Effector memory CD8-positive, alpha-beta T cell (primary cell): Measurements from ENCODE around the gene ABCC4.
A peak's percentile ranks its signal among the peaks of the same experiment; 100 is the strongest.
"Not testable (repeated sequence)": the region's sequence is repeated elsewhere in the genome, so short reads cannot be mapped to it uniquely, and the experiment has no call there.

Source experiments
- ATAC-seq: fragments of 150-1000 bp; cut with Tn5 transposase; replicated peaks from 2 replicates; pipeline ENCODE4 v1.10.0; 2021; ENCODE audit warnings: mild to moderate bottlenecking, moderate library complexity
- DNase-seq, 3 experiments: peaks; one replicate each; pipeline ENCODE4 v3.0.0; 2021
- H3K27ac Mint-ChIP-seq, 2 donors: one replicate each; pipeline ENCODE4 v1.8.0; 2022; ENCODE audit warnings: mild to moderate bottlenecking in 2 of 2, mixed read lengths in 2 of 2, moderate library complexity in 2 of 2
- H3K27me3 Mint-ChIP-seq, 2 donors: one replicate each; pipeline ENCODE4 v1.8.0; 2022; ENCODE audit warnings: mixed read lengths in 2 of 2
- H3K36me3 Mint-ChIP-seq: one replicate; pipeline ENCODE4 v1.8.0; 2022; ENCODE audit warnings: mild to moderate bottlenecking, moderate library complexity, mixed read lengths; ENCODE audit not compliant: insufficient read depth
- H3K4me1 Mint-ChIP-seq, 2 donors: one replicate each; pipeline ENCODE4 v1.8.0; 2022; ENCODE audit warnings: low read depth in 2 of 2, mixed read lengths in 2 of 2
- H3K4me3 Mint-ChIP-seq, 2 donors: one replicate each; pipeline ENCODE4 v1.8.0; 2022; ENCODE audit warnings: mild to moderate bottlenecking in 2 of 2, mixed read lengths in 2 of 2, moderate library complexity in 2 of 2
- H3K9me3 Mint-ChIP-seq, 2 donors: one replicate each; pipeline ENCODE4 v1.8.0; 2022; ENCODE audit warnings: mixed read lengths in 2 of 2

Gene ABCC4

GRCh38 chr13:95185311-95185710 is 115.9 kb downstream of the ABCC4 start:
- H3K27me3 Mint-ChIP-seq, result no peaks in the 10 kb centered on the region
- DNase-seq, result no peak
- H3K4me3 Mint-ChIP-seq, result peak overlapping the region; percentile 77 to 78
- peaks cover 10 to 24% of the 10 kb centered on the region in 2 donors for H3K4me1 Mint-ChIP-seq
- no peaks in the 10 kb centered on the region for H3K9me3 Mint-ChIP-seq
- ATAC-seq, result no peak
- peaks cover 7% of the 10 kb centered on the region for H3K36me3 Mint-ChIP-seq
- peak overlapping the region; percentile 90 for H3K27ac Mint-ChIP-seq

DNA sequence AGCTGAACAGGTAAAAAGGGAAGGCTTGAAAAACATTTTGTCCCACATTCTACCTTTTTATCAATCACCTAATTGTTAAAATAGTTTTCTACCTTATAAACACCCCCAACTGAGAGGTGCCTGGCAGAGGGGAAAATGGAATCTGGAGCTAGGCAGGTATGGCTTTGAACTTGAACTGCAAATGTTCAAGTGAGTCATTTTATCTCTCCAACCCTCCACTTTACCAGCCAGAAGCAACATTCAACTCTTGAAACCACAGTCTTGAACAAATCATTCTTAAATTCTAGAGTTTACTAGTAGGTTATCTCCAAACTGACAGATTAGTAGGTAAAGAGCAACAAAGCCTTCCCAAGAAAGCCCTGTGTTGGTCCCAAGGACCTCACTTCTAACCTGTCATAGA is 116.9 kb downstream of the ABCC4 start:
- H3K27ac Mint-ChIP-seq, result peak overlapping the region in 1 of 2 donors; percentile 90
- no peaks in the 10 kb centered on the region for H3K27me3 Mint-ChIP-seq
- no peak for DNase-seq
- H3K4me1 Mint-ChIP-seq, result peaks cover 10 to 24% of the 10 kb centered on the region in 2 donors
- ATAC-seq, result no peak
- H3K4me3 Mint-ChIP-seq, result no peak overlapping the region
- no peaks in the 10 kb centered on the region for H3K9me3 Mint-ChIP-seq
- H3K36me3 Mint-ChIP-seq, result peaks cover 4% of the 10 kb centered on the region

DNA sequence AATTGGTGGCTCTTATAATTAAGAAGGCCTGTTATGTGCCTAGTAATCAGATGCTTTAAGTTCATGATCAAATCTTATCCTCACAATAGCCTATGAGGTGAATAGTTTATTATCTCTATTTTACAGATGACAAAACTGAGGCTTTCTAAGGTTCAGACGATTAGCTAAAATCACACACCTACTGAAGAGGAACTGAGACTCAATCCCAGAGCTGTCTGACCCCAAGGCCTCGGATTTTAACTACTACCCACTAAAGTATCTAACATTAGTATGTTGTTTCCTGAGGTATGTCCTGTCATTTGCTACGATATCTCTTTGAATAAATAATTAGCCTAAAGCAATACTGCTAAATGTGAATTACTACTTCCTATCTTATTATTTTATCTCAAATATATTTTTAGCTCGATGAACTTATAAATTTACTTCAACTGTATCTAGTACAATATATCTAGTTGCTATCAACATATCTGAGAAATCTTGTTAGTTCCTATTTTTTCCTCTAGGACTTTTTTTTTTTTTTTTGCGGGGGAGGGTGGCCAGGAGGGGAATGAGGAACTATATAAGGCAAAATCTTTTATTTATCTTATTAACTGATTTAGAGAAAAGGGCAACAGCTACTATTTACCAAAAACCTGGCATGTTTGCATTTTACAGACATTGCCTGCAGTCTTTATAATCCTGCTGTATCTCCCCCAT is 118.5 kb downstream of the ABCC4 start:
- no peak overlapping the region for H3K4me3 Mint-ChIP-seq
- peak overlapping the region in 1 of 2 donors; percentile 9 for H3K27ac Mint-ChIP-seq
- ATAC-seq, result no peak
- no peak for DNase-seq
- H3K36me3 Mint-ChIP-seq, result no peaks in the 10 kb centered on the region
- no peaks in the 10 kb centered on the region for H3K9me3 Mint-ChIP-seq
- H3K27me3 Mint-ChIP-seq, result no peaks in the 10 kb centered on the region
- peaks cover 10 to 24% of the 10 kb centered on the region in 2 donors for H3K4me1 Mint-ChIP-seq

- Mint-ChIP-seq H3K9me3 (no peaks in the 10 kb centered on the region), H3K4me3 (no peak overlapping the region), H3K36me3 (no peaks in the 10 kb centered on the region), H3K4me1 (peaks cover 10 to 24% of the 10 kb centered on the region in 2 donors), H3K27ac (peak overlapping the region in 1 of 2 donors; percentile 15), H3K27me3 (no peaks in the 10 kb centered on the region)
- DNase-seq (no peak), ATAC-seq (no peak)
These were observed 119.7 kb downstream of the ABCC4 start for GRCh38 chr13:95181586-95181985.

DNA sequence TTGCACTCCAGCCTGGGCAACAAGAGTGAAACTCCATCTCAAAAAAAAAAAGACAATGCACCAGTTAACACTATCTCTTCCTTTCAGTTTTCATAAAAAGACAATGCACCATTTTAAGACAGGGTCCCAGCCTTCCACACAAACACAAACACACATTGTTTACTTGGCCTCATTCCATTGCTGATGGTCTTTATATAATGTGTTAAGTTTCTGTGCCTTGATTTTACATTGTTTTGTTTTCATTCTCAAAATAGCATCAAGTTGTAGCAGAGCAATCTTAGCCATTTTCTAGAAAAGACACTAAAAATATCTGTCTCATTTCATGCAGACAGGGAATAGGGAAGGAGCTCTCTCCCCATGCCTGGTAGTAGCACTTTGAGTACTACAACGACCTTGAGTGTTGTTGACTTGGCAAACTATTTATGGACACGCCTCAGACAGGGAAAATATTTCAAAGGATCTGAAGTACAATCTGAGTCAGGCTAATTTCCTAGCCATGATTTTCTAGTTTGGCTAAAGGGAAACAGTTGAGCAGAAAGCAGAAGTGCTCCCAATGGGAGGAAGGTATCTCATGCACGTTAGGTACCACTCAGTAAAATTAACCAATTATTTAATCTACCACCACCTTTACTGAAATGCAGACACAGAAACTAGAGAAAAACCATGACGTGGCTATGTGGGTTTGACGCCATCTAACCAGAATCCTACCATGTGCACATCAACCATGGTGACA is 120.6 kb downstream of the ABCC4 start:
- H3K36me3 Mint-ChIP-seq, result no peaks in the 10 kb centered on the region

GRCh38 chr13:95176611-95177259 is 124.5 kb downstream of the ABCC4 start:
- H3K9me3 Mint-ChIP-seq, result no peaks in the 10 kb centered on the region
- no peaks in the 10 kb centered on the region for H3K36me3 Mint-ChIP-seq
- DNase-seq (no peak), ATAC-seq (no peak)
- H3K27ac Mint-ChIP-seq, result no peak overlapping the region
- peaks cover 5 to 6% of the 10 kb centered on the region in 2 donors for H3K4me1 Mint-ChIP-seq
- no peak overlapping the region for H3K4me3 Mint-ChIP-seq
- no peaks in the 10 kb centered on the region for H3K27me3 Mint-ChIP-seq

More for the DNA sequence above, 120.6 kb downstream of the ABCC4 start:
- Mint-ChIP-seq H3K27me3 (no peaks in the 10 kb centered on the region), H3K4me3 (no peak overlapping the region), H3K4me1 (peaks cover 10 to 17% of the 10 kb centered on the region in 2 donors), H3K27ac (peak overlapping the region in 1 of 2 donors; percentile 15), H3K9me3 (no peaks in the 10 kb centered on the region)
- ATAC-seq (no peak), DNase-seq (no peak)

DNA sequence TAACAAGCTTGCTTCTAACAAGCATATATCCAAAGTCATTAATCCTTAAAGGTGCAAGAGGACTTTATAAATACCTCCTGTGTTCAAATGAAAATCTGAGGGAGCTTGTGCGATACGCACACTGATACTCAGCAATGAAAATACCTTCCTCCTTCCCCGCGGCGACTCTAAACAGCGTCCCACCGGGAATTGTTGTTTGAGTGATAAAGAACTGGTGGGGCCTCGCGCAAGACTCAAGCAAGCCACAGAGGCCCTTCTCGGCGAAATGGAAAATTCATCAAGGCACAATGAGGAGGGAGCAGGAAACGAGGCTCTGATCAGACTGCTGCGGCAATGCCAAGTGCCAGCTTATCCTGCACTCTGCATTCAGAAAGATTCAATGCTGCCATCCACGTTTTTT is 126.7 kb downstream of the ABCC4 start:
- no peaks in the 10 kb centered on the region for H3K36me3 Mint-ChIP-seq
- no peaks in the 10 kb centered on the region for H3K27me3 Mint-ChIP-seq
- H3K9me3 Mint-ChIP-seq, result no peaks in the 10 kb centered on the region
- H3K27ac Mint-ChIP-seq, result no peak overlapping the region
- H3K4me1 Mint-ChIP-seq, result no peaks in the 10 kb centered on the region
- H3K4me3 Mint-ChIP-seq, result no peak overlapping the region
- no peak for ATAC-seq
- DNase-seq, result no peak

- H3K4me3 Mint-ChIP-seq, result no peak overlapping the region
These were observed 133.1 kb downstream of the ABCC4 start for GRCh38 chr13:95168191-95168590.

GRCh38 chr13:95167003-95167402 is 134.2 kb downstream of the ABCC4 start:
- not testable (repeated sequence) for H3K4me1 Mint-ChIP-seq, H3K27me3 Mint-ChIP-seq, H3K4me3 Mint-ChIP-seq, H3K27ac Mint-ChIP-seq, DNase-seq, H3K9me3 Mint-ChIP-seq, H3K36me3 Mint-ChIP-seq, ATAC-seq

More at GRCh38 chr13:95168191-95168590, 133.1 kb downstream of the ABCC4 start:
- DNase-seq (no peak), ATAC-seq (no peak)
- no peaks in the 10 kb centered on the region for H3K9me3 Mint-ChIP-seq
- H3K4me1 Mint-ChIP-seq, result no peaks in the 10 kb centered on the region
- no peak overlapping the region for H3K27ac Mint-ChIP-seq
- H3K36me3 Mint-ChIP-seq, result peaks cover 9% of the 10 kb centered on the region
- no peaks in the 10 kb centered on the region for H3K27me3 Mint-ChIP-seq

GRCh38 chr13:95164830-95165229 is 136.4 kb downstream of the ABCC4 start:
- H3K36me3 Mint-ChIP-seq, result peaks cover 10% of the 10 kb centered on the region

DNA sequence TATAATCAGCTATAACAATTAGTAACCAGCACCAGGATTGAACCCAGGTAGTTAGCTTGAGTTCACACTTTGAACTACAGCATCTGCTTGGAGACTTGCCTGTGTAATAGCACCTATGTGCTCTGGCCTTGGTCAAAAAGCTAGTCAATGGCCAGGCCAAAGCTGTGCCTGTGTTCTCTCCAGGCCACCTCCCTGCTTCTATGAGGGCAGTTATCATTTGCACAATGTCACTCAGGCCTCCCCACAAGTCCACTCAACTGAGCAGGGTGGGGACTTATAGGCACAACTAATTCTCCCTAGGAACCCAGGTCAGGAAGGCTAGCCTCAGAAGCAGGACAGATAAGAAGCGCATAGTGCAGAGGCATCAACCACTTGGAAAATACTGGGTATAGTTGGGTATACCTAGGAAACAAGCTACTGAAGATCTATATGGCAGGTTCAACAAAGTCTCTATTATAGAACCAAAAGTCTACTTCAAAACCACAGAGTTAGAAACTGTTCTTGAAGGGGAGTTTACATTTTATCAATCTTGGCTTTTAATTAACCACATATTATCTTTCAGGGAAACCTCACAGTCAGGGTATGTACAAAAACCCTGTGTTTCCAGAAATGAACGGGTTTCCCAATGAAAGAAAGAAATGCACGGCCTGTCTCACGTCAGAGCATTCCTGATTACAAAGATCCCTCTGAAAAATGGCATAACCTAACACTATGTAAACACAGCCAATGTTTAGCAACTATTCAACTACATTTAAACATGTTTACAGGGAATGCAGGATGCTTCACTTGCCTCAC is 140.9 kb downstream of the ABCC4 start:
- no peaks in the 10 kb centered on the region for H3K4me1 Mint-ChIP-seq
- no peak overlapping the region for H3K4me3 Mint-ChIP-seq
- H3K9me3 Mint-ChIP-seq, result no peaks in the 10 kb centered on the region
- peaks cover 10% of the 10 kb centered on the region for H3K36me3 Mint-ChIP-seq
- no peak for DNase-seq
- ATAC-seq, result no peak
- H3K27me3 Mint-ChIP-seq, result no peaks in the 10 kb centered on the region
- H3K27ac Mint-ChIP-seq, result no peak overlapping the region

More at GRCh38 chr13:95164830-95165229, 136.4 kb downstream of the ABCC4 start:
- Mint-ChIP-seq H3K27ac (no peak overlapping the region), H3K27me3 (no peaks in the 10 kb centered on the region), H3K4me3 (no peak overlapping the region), H3K9me3 (no peaks in the 10 kb centered on the region), H3K4me1 (no peaks in the 10 kb centered on the region)
- no peak for ATAC-seq
- no peak for DNase-seq

GRCh38 chr13:95159458-95159857 is 141.8 kb downstream of the ABCC4 start:
- Mint-ChIP-seq H3K9me3 (no peaks in the 10 kb centered on the region), H3K36me3 (peaks cover 7% of the 10 kb centered on the region), H3K27me3 (no peaks in the 10 kb centered on the region), H3K4me1 (no peaks in the 10 kb centered on the region), H3K4me3 (no peak overlapping the region), H3K27ac (no peak overlapping the region)
- ATAC-seq (no peak), DNase-seq (no peak)

GRCh38 chr13:95156208-95156607 is 145.0 kb downstream of the ABCC4 start:
- no peaks in the 10 kb centered on the region for H3K36me3 Mint-ChIP-seq
- no peaks in the 10 kb centered on the region for H3K4me1 Mint-ChIP-seq
- DNase-seq (no peak), ATAC-seq (no peak)
- H3K9me3 Mint-ChIP-seq, result no peaks in the 10 kb centered on the region
- H3K4me3 Mint-ChIP-seq, result no peak overlapping the region
- no peak overlapping the region for H3K27ac Mint-ChIP-seq
- no peaks in the 10 kb centered on the region for H3K27me3 Mint-ChIP-seq
